CD4-positive, alpha-beta T cell (primary cell): ENCODE data around the gene CTNNBIP1. TPM values are rescaled to one million over a fixed set of nuclear protein-coding genes. Genes with fewer than 3 reads are reported as not detected.

Experiments
- ATAC-seq: fragments of 200-7000 bp; cut with Tn5 transposase; one replicate; pipeline ENCODE4 v1.10.0; 2022; ENCODE audit warnings: mild to moderate bottlenecking; ENCODE audit not compliant: poor library complexity
- CTCF ChIA-PET: fragments of 350-600 bp; sonication (Branson Sonifier 250); formaldehyde crosslinking; loops from one replicate; lab custom pipeline; 2021; ENCODE audit warnings: antibody characterized with exemption, inconsistent platforms; lab: Charles Lee
- POLR2A ChIA-PET: fragments of 350-600 bp; sonication (Branson Sonifier 250); formaldehyde crosslinking; loops from one replicate; lab custom pipeline; 2021; ENCODE audit warnings: antibody characterized with exemption, inconsistent platforms; lab: Charles Lee
- DNase-seq, 14 experiments: peaks; one replicate each; pipeline ENCODE4 v3.0.0-alpha.2; 2013 to 2020; ENCODE audit warnings: mixed read lengths in 2 of 14
- H3K27ac ChIP-seq, 2 donors: one replicate each; pipeline versions ENCODE4 v1.5.1 to v1.7.0; 2013; ENCODE audit warnings: low read length in 2 of 2, low read depth in 1 of 2, mild to moderate bottlenecking in 1 of 2
- H3K27me3 ChIP-seq, 2 experiments: 1 replicate in 1 of 2; 2 replicates in 1 of 2; pipeline versions ENCODE4 v1.6.1 to v1.7.0; 2013; ENCODE audit warnings: low read length in 2 of 2, control low read depth in 1 of 2, mild to moderate bottlenecking in 1 of 2, moderate library complexity in 1 of 2; ENCODE audit not compliant: insufficient read depth in 2 of 2, control insufficient read depth in 1 of 2
- H3K36me3 ChIP-seq: one replicate; pipeline ENCODE4 v1.6.1; 2013; ENCODE audit warnings: low read length, control low read depth; ENCODE audit not compliant: insufficient read depth
- H3K4me1 ChIP-seq: one replicate; pipeline ENCODE4 v1.6.1; 2013; ENCODE audit warnings: low read length, control low read depth; ENCODE audit not compliant: insufficient read depth
- H3K4me3 ChIP-seq: one replicate; pipeline ENCODE4 v1.5.1; 2013; ENCODE audit warnings: mild to moderate bottlenecking, low read length, moderate library complexity
- H3K9me3 ChIP-seq, 2 experiments: 1 replicate in 1 of 2; 2 replicates in 1 of 2; pipeline versions ENCODE4 v1.6.1 to v1.7.0; 2013; ENCODE audit warnings: low read length in 2 of 2, mild to moderate bottlenecking in 2 of 2, control low read depth in 1 of 2, moderate library complexity in 1 of 2; ENCODE audit not compliant: control insufficient read depth in 1 of 2, insufficient read depth in 1 of 2
- H3K27ac Mint-ChIP-seq: one replicate; pipeline ENCODE4 v1.8.0; 2020; ENCODE audit warnings: mixed read lengths
- H3K27me3 Mint-ChIP-seq: one replicate; pipeline ENCODE4 v1.8.0; 2021; ENCODE audit warnings: mixed read lengths
- H3K36me3 Mint-ChIP-seq: one replicate; pipeline ENCODE4 v1.8.0; 2021; ENCODE audit warnings: low read depth, mixed read lengths
- H3K4me1 Mint-ChIP-seq: one replicate; pipeline ENCODE4 v1.8.0; 2021; ENCODE audit warnings: low read depth, mixed read lengths
- H3K4me3 Mint-ChIP-seq: one replicate; pipeline ENCODE4 v1.8.0; 2020; ENCODE audit warnings: mild to moderate bottlenecking, mixed read lengths
- H3K9me3 Mint-ChIP-seq: one replicate; pipeline ENCODE4 v1.8.0; 2020; ENCODE audit warnings: mixed read lengths
- CTCF ChIP-seq: fragments of 200-600 bp; IDR thresholded peaks from one replicate; pipeline ENCODE4 v1.8.0; 2022; ENCODE audit warnings: antibody characterized with exemption, mild to moderate bottlenecking
- intact Hi-C, 2 experiments: fragments of 100-400 bp; cut with DNase I in 1 of 2; cut with micrococcal nuclease in 1 of 2; formaldehyde crosslinking; loops; one replicate each; pipeline versions ENCODE4 v1.15.1 to v1.9.0; 2023 to 2025; cut with DNase I, micrococcal nuclease
- total RNA-seq, 174 experiments: library from RNA in 2 of 174; stranded (reverse) in 2 of 174; gene quantifications; one replicate each; pipeline ENCODE4 v1.2.3 and lab custom pipeline; 2021 to 2026

Gene CTNNBIP1
- total RNA-seq, 2 experiments from 2014 or later, result 6.6 to 6.8 TPM

DNA sequence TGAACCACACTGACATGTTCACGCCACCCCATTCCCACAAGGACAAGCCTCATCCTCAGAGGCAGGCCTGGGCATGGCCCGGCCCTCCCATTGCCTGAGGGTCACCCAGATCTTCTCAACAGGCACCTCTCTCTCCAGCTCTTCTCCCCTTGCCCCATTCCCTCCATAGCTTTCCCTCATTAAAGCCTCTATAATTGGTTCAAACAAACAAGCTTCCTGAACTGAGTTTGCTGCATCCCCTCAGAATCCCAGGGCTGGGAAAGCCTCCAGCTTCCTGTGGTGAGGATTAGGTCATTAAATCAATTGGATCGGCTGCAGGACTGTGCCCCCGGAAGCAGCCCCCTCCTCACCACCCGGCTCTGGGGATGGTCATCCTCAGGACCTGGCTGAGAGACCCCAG is 18.9 kb downstream of the CTNNBIP1 start:
- intact Hi-C loops, result no loop called here
- DNase-seq, result no peak
- no peaks in the 10 kb centered on the region for H3K9me3 Mint-ChIP-seq
- H3K36me3 ChIP-seq, result peaks cover 7% of the 10 kb centered on the region
- no peak overlapping the region for H3K27ac ChIP-seq
- TF ChIP-seq CTCF, result no peak
- no peak for ATAC-seq
- peaks cover 3% of the 10 kb centered on the region for H3K4me1 ChIP-seq
- no peaks in the 10 kb centered on the region for H3K27me3 ChIP-seq
- H3K36me3 Mint-ChIP-seq, result no peaks in the 10 kb centered on the region
- H3K27me3 Mint-ChIP-seq, result no peaks in the 10 kb centered on the region
- no peak overlapping the region for H3K4me3 Mint-ChIP-seq
- H3K9me3 ChIP-seq, result no peaks in the 10 kb centered on the region
- H3K27ac Mint-ChIP-seq, result no peak overlapping the region
- H3K4me3 ChIP-seq, result no peak overlapping the region
- POLR2A ChIA-PET, result interaction anchor here (0.7 kb wide), 1 partner anchor 145 kb away, joined by 3 read pairs; no protein-coding TSS in a partner anchor
- peaks cover 4% of the 10 kb centered on the region for H3K4me1 Mint-ChIP-seq
- CTCF ChIA-PET, result no interaction called here

DNA sequence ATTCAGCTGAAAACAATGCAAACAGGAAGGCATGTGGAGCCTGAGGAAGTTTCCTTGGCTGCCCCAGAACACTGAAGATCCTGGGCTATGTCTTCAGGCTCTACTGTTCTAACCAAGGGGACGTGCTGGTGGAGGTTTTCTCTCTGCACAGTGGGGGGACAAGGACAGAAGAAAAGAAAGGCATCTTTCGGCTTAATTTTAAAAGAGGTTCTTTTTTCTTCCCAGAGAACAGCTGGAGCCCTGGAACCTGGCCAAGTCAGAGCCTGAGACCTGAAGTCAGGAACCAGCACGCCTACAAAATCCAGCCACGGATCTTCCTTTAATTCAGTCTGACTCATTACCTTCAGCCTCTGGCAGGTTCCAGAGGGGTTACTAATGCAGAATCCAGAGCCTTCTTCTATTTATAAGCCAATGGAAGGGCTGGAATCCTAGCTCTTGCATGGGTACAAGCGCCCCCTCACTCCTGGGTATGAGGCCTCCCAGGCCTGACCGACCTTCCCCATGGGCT is 19.8 kb downstream of the CTNNBIP1 start:
- DNase-seq, result no peak
- Mint-ChIP-seq H3K4me3 (no peak overlapping the region), H3K9me3 (no peaks in the 10 kb centered on the region), H3K27me3 (no peaks in the 10 kb centered on the region), H3K4me1 (peaks cover 4% of the 10 kb centered on the region), H3K27ac (no peak overlapping the region), H3K36me3 (no peaks in the 10 kb centered on the region)
- H3K27me3 ChIP-seq, result no peaks in the 10 kb centered on the region
- H3K27ac ChIP-seq, result no peak overlapping the region
- ATAC-seq, result no peak
- POLR2A ChIA-PET, result interaction anchor here (0.7 to 1.5 kb wide), 2 partner anchors 20 to 144 kb away, joined by 3 read pairs; no protein-coding TSS in a partner anchor
- H3K9me3 ChIP-seq, result no peaks in the 10 kb centered on the region
- TF ChIP-seq CTCF, result no peak
- CTCF ChIA-PET, result no interaction called here
- H3K4me3 ChIP-seq, result no peak overlapping the region
- H3K36me3 ChIP-seq, result peaks cover 7% of the 10 kb centered on the region
- intact Hi-C loops, result no loop called here
- H3K4me1 ChIP-seq, result peaks cover 3% of the 10 kb centered on the region

DNA sequence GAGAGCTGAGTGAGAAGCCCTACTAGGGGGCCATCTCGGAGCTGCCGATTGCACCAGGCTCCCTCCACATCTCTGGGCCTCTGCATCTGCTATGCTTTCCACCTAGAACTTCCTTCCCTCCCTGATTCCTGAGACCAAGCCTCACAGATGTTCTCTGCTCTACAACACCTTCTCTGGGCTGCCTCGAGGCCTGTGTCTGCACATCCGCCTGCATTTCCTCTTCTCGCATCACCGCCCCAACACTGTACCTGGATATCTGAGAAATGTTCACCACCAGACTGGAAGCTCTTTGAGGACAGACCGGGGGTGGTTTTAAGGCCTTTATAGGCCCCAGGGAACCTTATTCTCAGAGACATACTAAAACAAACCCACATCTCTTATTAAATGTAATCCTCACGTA is 20.7 kb downstream of the CTNNBIP1 start:
- no peaks in the 10 kb centered on the region for H3K36me3 Mint-ChIP-seq
- no peak for TF ChIP-seq CTCF
- intact Hi-C loops, result no loop called here
- H3K4me3 Mint-ChIP-seq, result no peak overlapping the region
- H3K27ac ChIP-seq, result no peak overlapping the region
- ATAC-seq (no peak), DNase-seq (no peak)
- H3K27ac Mint-ChIP-seq, result no peak overlapping the region
- peaks cover 4% of the 10 kb centered on the region for H3K4me1 Mint-ChIP-seq
- peaks cover 3% of the 10 kb centered on the region for H3K4me1 ChIP-seq
- peaks cover 7% of the 10 kb centered on the region for H3K36me3 ChIP-seq
- H3K9me3 Mint-ChIP-seq, result no peaks in the 10 kb centered on the region
- CTCF ChIA-PET, result no interaction called here
- H3K27me3 Mint-ChIP-seq, result no peaks in the 10 kb centered on the region
- H3K4me3 ChIP-seq, result no peak overlapping the region
- no peaks in the 10 kb centered on the region for H3K27me3 ChIP-seq
- POLR2A ChIA-PET, result interaction anchor here (1.5 kb wide), 1 partner anchor 21 kb away, joined by 3 read pairs; no protein-coding TSS in a partner anchor
- no peaks in the 10 kb centered on the region for H3K9me3 ChIP-seq
